HG02571 (cell line): ENCODE results near the gene NKX1-2.
"Not testable (repeated sequence)": the region's sequence is repeated elsewhere in the genome, so short reads cannot be mapped to it uniquely, and the experiment has no call there.

Experiments
- ATAC-seq: cut with Tn5 transposase; IDR thresholded peaks from one replicate; pipeline ENCODE4 v1.9.1; 2021; ENCODE audit warnings: mild to moderate bottlenecking, moderate library complexity; ENCODE audit not compliant: unreplicated experiment

NKX1-2 gene

DNA sequence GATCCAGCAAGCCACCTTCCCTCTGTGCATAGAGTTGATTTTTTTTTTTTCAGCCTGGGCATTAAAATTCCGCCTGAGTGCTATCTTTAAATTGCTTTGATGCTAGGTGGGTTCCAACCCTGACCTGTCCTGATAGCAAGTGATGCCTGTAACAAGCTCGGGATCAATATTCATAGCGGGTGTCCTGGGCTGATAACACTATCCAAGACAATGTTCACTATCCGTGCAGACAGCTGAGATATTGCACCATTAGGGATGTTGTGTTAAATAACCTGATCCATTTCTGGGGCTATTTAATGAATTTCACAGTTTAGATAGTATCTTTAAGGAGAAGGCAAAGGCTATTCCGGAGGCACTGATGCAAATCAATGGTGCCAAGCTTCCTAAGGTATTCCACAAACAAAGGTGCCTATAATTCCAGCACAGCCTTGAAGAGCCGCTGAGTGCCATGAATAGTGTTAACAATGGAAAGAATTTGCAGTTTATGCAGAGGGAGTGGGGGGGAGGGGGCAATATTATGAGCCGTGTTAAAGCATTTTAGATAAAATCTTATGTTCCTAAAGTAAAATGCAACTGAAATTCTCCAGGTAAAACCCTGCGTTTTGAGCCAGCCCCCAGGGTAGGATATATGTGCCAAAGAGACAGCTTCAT, 4.2 kb upstream of the NKX1-2 start:
- ATAC-seq: no peak

DNA sequence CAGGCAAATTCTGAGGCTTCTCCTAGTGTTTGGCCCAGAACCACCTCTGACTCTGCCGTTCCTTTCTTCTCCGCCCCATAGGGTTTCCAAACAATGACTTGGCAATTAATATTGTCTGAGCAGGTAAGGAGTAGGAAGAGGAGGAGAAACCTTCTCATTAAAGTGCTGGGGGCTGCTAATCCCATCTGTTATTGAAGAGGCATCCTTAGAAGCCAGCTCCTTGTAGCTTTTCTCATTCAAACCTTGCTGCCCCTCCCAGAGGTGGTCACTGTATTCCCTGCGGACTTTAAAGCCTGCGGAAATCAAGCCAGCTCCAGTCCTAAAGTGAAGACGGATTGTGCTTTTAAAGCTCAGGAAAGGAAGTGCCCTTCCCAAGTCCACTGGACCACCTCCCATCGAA, 1.4 kb upstream of the NKX1-2 start:
- ATAC-seq: no peak

DNA sequence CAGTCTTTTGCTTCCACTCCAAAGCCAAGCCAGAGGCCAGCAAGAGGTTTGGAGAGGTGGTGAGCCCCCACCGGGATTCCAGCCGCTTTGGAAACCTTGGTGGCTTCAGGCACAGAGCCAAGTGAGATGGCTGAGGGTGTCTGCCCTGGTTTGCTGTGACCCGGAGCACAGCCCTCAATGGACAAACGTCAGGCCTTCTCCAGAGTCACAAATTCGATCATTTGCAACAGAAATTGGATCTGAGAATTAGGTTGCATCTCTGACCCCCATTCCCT, 885 bp upstream of the NKX1-2 start:
- ATAC-seq: no peak

DNA sequence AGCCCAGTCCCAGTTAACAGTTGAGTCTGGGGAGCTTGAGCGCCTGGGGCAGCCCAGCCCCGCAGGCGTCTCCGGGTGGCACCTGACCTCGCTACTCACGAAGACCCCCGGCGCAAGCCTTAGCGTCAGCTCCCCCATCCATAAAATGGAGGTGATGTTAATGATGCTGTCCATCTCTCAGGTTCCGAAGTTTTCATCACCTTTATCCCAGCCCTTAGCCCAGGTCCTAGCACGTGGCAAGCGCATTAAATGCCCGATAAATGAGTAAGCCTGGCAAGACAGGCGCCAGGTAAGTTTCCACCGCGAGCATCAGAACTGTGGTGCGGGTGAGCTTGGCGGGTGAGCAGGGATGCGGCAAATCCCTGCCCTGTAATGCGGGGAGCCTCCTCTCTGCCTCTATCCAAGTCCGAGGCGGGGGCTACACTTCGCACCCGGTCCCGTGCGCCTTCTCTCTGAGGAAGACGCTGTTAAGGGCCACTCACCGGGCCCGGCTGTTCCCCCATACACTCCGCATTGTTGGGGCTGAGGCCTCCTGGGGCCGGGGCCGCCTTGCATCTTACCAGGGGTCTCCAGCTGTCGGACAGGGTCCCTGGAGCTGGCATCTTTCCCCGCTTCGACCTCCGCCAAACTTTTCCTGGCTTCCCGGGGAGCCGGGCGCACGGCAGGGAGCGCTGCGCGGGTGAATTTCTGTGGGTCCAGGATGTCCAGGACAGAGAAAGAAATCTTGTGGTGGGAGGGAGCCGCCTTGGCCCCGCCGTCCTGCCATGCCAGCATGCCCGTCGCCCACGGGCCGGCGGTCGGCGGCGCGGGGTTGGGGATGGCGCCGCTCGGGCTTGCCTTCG, 444 bp downstream of the NKX1-2 start:
- ATAC-seq: no peak

DNA sequence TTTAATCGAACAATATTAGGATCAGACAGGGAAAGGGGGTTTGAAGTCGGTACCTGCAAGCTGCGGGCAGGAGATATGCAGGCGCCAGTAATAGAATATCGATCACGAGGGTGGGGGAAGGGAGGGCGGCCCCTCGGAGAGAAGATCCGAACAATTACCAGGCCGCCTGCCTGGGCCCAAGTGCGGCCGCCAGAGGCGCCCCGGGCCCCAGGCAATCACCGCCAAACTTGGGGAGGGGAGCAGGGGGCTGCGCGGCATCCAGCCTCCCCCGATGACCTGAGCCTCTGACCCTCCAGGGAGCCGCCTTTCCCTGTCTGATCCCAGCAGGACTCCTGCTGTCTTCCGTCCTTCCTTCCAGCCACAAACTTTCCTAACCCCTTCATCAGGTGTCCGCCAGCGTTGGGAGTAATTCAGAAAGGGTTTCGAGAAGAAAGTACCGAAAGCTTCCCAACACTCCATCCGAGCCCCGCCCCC, 1.1 kb downstream of the NKX1-2 start:
- no peak for ATAC-seq

DNA sequence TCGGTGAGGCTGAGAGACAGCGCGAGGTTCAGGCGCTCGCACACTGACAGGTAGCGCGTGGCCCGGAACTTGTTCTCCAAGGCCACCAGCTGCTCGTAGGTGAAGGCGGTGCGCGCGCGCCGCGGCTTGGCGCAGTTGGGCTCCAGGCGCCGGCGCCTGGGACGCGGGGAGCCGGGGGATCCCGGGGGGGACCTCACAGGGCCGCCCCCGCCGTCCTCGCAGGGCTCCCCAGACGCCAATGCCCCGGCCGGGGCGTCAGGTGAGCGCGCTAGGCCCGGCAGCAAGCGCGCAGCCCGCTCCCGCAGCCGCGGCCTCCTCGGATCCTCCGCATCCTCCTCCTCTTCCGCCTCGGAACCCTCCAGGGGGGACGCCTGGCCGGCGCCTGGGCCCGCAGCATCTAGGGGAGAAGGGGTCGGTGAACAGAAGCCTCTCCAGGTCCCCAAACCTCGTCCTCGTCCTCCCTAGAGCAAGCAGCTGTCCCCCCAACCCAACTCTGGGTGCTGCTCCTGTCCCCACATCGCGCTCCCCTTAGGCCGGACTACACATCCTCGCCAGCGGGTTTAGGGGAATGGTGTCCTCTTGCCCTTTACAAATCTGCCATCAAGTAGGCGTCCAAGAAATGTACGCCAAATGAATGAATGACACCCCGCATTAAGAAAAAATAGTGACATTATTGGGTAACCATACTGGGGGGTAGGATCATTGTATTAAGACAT, 1.9 kb downstream of the NKX1-2 start:
- no peak for ATAC-seq

DNA sequence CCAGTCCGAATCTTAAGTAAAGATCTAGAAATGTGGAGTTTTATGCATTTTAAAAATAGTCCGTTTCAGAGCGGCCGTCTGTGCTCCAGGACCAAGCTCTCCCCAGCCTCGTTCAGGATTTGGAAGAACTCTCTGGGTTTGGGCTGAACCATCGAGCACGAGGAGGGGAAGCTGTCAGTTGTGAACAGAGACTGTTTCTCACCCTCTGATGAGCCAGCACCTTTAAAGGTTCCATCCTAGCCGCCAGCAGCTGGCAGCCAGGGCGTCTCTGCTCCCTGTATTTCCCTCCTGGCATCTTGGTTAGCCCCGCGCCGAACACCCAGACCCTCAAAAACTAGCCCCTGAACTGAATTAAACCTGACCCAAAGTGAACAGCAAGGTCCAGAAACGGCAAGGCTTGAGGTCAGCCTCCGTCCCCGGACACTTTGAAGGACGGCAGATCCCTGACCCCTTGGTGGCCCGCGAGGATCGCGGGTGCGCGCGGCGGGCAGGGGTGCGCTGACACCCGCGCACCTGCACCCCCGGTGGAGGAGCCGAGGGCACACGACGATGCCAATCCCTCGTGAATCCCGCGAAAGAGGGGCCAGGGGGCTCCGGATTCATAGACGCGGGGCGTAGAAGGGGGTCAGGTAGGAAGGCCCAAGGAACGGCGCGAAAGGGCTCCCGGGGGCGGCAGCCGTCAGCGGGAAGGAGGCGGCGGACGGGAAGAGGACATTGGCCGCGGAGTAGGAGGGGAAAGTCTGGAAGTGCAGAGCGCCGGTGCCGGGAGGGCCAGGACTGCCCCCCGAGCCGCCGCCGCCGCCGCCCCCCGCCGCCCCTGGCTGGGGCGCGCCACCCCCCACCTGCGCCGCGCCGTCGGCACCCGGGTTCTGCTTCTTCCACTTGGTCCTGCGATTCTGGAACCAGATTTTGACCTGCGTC, 2.7 kb downstream of the NKX1-2 start:
- ATAC-seq: no peak

DNA sequence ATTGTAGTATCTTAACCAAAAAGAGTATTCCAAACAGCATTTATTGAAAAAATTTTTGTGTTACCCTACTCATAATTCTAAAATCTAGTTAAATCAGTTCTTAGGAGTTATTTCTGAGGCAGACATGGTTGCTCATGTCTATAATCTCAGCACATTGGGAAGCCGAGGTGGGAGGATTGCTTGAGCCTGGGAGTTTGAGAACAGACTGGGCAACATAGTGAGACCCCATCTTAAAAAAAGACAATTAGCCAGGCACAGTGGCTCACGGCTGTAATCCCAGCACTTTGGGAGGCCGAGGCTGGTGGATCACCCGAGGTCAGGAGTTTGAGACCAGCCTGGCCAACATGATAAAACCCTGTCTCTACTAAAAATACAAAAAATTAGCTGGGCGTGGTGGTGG, 8.1 kb downstream of the NKX1-2 start:
- ATAC-seq: not testable (repeated sequence)

DNA sequence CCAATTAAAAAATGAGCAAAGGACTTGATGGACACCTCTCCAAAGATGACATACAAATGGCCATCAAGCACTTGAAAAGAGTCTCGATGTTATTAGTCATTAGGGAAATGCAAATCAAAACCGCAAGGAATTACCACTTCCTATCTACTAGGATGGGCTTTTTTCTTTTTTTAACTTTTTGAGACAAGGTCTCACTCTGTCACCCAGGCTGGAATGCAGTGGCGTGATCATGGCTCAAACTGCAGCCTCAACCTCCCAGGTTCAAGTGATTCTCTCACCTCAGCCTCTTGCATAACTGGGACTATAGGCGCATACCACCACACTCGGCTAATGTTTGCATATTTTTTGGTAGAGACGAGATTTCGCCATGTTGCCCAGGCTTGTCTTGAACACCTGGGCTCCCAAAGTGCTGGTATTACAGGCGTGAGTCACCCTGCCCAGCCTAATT, 13.6 kb downstream of the NKX1-2 start:
- peak; percentile 65 for ATAC-seq

DNA sequence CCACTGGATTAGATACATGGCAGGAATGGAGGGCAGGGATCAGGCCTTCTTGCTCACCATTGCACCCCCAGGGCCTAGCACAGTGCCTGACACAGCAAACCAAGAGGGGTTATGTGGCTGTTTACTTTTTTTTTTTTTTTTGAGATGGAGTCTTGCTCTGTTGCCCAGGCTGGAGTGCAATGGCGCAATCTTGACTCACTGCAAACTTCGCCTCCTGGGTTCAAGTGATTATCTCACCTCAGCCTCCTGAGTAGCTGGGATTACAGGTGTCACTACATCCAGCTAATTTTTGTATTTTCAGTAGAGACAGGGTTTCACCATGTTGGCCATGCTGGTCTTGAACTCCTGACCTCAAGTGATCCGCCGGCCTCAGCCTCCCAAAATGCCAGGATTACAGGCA, 14.2 kb downstream of the NKX1-2 start:
- ATAC-seq: not testable (repeated sequence)

DNA sequence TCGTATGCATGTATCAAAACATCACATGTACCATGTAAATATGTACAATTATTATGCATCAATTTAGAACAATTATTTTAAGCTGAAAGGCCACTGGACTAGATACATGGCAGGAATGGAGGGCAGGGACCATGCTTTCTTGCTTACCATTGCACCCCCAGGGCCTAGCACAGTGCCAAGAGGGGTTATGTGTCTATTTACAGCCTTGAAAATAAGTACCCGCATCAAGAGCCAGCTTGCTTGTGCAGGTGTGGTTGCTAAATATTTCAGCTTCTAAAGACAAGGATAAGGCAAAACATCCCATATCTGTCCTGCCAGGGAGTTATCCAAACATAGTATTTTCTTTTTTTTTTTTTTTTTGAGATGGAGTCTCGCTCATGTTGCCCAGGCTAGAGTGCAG, 16.4 kb downstream of the NKX1-2 start:
- no peak for ATAC-seq

DNA sequence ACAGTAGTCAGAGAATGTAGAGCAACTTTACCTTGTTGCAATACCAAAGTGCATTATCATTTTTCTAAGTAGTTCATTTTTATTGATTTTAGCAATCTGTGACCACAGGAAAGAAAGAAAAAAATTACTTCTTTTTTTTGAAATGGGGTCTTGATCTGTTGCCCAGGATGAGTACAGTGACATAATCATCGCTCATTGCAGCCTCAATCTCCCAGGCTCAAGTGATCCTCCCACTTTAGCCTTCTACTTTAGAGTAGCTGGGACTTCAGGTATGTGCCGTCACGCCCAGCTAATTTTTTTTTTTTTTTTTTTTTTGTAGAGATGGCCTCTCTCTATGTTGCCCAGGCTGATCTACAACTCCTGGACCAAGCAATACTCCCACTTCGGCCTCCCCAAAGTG, 19.8 kb downstream of the NKX1-2 start:
- ATAC-seq: no peak

DNA sequence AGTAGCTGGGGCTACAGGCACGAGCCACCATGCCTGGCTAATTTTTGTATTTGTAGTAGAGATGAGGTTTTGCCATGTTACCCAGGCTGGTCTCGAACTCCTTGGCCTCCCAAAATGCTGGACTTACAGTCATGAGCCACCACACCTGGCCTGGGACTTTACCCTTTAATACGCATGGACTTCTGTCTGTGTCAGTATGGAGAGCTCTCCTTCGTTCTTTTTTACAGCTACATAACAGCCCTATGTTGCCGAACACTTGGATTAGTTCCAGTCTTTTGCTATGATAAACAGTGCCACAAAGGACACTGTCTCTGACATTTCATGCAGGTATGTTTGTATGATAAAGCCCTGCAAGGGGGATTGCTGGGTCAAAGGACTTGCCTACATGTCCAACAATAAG, 20.3 kb downstream of the NKX1-2 start:
- no peak for ATAC-seq

DNA sequence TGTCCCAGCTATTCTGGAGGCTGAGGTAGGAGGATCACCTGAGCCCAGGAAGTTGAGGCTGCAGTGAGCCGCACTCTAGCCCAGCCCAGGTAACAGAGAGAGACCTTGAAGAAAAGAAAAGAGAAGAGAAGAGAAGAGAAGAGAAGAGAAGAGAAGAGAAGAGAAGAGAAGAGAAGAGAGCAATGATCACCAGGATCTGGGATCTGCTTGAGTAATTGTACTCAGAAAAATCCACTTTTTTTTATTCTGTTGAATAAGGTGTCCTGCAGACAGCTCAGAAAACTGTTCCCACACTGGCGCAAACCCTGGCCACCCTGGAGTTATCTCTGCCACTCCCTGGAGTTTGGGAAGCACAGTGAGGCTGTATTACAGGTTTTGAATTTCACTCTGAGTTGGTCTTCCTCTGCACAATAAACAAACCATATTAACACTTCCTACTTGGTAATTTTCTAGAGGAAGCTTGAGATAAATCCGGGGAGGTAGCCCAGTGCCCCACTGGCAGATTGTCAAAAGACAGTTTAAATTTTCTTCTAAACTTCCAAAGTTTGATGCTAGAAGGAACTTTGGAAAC, 21.5 kb downstream of the NKX1-2 start:
- no peak for ATAC-seq

DNA sequence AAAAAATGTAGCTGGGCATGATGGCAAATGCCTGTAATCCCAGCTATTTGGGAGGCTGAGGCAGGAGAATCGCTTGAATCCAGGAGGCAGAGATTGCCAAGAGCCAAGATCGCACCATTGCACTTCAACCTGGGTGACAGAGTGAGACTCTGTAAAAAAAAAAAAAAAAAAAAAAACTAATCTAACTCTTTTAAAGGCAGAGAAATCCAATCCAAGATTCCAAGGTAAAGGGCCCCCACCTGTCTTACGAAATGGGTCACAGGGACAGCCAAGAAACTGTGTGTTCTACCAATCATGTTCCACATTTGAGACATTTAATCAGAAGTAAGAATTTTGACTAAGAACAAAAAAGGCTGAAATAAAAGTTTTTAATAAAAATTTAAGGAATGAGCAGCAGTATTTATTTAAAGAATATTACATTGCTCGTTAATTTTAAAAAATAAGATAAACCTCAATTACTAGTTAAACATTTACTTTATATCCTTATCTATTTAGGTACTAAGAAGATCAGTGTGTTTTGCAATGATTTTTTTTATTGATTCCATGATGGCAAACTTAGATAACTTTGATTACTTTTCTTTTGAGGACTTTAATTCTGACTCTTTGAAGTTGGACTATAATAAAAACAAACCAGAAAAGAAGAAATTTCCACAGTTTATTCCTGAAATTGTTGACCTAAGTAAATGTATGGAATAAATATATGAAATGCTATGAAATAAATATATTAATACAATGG, 24.4 kb downstream of the NKX1-2 start:
- no peak for ATAC-seq

DNA sequence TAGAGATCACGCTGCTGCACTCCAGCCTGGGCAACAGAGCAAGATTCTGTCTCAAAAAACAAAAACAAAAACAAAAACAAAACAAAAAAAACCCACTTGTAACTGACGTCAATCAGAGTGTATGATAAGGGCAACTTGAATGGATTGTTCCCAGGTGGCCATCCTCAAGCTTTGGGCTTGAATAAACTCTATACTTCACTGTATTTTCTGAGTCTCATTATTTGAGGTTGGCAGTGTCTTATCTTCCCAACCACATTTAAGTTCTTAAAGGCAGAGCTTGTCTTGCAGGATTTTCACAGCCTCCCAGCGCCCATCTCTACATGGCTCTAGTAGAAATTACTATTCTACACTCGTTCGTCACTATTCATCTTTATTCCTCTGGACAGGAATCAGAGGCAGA, 26.0 kb downstream of the NKX1-2 start:
- no peak for ATAC-seq

DNA sequence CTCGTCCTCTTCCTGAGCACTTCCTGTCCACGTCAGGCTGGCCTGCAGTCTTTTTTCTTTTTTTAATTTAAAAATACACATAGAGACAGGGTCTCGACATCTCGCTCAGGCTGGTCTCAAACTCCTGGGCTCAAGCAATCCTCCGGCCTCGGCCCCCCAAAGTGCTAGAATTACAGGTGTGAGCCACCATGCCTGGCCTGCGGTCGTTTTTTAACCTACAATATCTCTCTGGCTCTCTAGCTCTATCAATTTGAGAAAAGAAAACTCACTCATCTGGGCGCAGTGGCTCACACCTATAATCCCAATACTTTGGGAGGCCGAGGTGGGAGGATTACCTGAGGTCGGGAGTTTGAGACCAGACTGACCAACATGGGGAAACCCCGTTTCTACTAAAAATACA, 27.1 kb downstream of the NKX1-2 start:
- no peak for ATAC-seq

DNA sequence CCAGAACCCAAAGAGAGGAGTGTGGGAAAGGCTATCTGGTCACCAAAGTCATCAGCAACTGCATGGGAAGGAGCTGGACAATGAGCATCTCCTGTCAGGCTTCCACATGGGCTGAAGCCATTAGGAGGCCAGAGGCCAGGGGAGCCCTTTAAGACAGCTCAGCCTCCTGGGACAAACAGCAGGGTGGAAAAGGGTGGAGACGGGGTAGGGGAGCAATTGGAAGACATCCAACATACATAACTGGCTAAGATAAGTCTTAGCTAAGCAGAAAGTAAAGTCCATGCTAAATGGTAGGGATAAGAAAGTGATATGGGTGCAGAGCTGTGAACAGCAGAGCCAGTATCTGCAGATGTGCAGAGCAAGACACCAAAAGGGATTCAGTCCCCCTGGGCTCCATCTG, 29.6 kb downstream of the NKX1-2 start:
- no peak for ATAC-seq

DNA sequence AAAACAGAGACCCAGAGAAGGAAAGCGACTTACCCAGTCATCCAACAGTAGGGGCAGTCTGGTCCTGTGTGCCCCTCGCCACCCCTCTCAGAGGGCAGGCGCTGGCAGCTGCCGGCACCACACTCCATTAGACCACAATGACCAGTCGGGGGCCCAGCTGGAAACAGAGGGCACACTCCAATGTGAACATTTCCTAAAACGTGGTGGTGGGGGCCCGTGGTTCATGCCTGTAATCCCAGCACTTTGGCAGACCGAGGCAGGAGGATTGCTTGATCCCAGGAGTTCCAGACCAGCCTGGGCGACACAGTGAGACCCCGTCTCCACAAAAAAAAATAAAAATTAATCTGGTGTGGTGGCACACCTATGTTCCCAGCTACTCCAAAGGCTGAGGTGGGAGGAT, 30.2 kb downstream of the NKX1-2 start:
- ATAC-seq: no peak
